ENCODE measurements around the gene PGBD5. TPM values are rescaled to one million over a fixed set of nuclear protein-coding genes. Genes with fewer than 3 reads are reported as not detected.
A peak's percentile ranks its signal among the peaks of the same experiment; 100 is the strongest.

The PGBD5 gene
- total RNA-seq, 1 donor from 2014 or later = 72.4 TPM

- H3K36me3 Mint-ChIP-seq (ENCODE audit: unreplicated experiment) = peaks cover 7% of the 10 kb centered on the region
- no peak for TF ChIP-seq CTCF (IDR thresholded peaks at IDR 0.05; ENCODE audit: partially characterized antibody, unreplicated experiment)
- H3K4me1 Mint-ChIP-seq (ENCODE audit: low read depth, unreplicated experiment) = peaks cover 24% of the 10 kb centered on the region
- H3K9me3 Mint-ChIP-seq (ENCODE audit: unreplicated experiment) = peaks cover 7% of the 10 kb centered on the region
- peaks cover under 1% of the 10 kb centered on the region for H3K27me3 Mint-ChIP-seq (ENCODE audit: unreplicated experiment)
- no peak overlapping the region for H3K27ac Mint-ChIP-seq (ENCODE audit: unreplicated experiment)
- no peak overlapping the region for H3K4me3 Mint-ChIP-seq (ENCODE audit: unreplicated experiment)
- no peak for DNase-seq
Observed at GRCh38 chr1:230342019-230342418, 84.1 kb downstream of the PGBD5 start.

DNA sequence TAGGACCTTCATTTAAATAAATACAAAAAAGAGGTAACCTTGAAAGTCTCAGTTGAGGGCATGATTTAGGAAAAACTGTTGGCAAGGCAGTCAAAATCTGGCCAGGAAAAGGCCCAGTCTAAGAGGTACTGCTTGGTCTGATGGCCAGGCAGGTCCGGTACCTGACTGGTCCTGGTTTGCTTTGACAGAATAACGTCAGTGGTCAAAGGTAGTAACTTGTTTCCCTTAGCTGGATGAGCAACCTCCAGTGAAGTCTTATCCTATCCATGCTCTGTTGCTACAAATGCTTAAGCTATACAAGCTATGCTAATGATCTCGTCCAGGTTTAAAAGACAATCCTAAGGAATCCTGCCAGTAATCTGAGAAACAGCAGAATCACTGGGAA, 85.0 kb downstream of the PGBD5 start:
- no peak for TF ChIP-seq CTCF (IDR thresholded peaks at IDR 0.05; ENCODE audit: partially characterized antibody, unreplicated experiment)
- H3K36me3 Mint-ChIP-seq (ENCODE audit: unreplicated experiment) = peaks cover 5% of the 10 kb centered on the region
- H3K9me3 Mint-ChIP-seq (ENCODE audit: unreplicated experiment) = peaks cover 10% of the 10 kb centered on the region
- no peak overlapping the region for H3K27ac Mint-ChIP-seq (ENCODE audit: unreplicated experiment)
- H3K4me1 Mint-ChIP-seq (ENCODE audit: low read depth, unreplicated experiment) = peaks cover 32% of the 10 kb centered on the region
- no peak overlapping the region for H3K4me3 Mint-ChIP-seq (ENCODE audit: unreplicated experiment)
- no peak for DNase-seq
- H3K27me3 Mint-ChIP-seq (ENCODE audit: unreplicated experiment) = peaks cover 2% of the 10 kb centered on the region

- H3K4me1 Mint-ChIP-seq (ENCODE audit: low read depth, unreplicated experiment) = peaks cover 37% of the 10 kb centered on the region
Observed at GRCh38 chr1:230340526-230341161, 85.5 kb downstream of the PGBD5 start.

DNA sequence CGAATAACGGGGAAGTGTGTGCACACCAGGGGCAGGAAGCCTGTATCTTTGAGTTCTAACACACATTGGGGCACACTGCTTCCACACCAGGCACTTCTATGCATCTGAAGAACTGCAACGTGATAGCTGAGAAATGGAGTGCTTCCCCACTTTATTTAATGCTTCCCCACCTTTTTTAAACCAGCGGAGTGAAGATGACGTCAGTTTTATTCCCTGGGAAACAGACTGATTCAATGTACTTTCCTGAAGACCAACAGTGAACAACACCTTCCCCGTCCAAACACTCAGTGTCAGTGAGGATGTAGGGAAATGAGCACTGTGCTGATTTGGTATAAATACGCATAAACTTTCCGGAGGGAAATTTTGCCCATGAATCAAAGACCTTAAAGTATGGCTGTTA, 87.1 kb downstream of the PGBD5 start:
- no peak for DNase-seq
- Mint-ChIP-seq H3K27me3 (ENCODE audit: unreplicated experiment) (peaks cover 4% of the 10 kb centered on the region), H3K36me3 (ENCODE audit: unreplicated experiment) (peaks cover 11% of the 10 kb centered on the region), H3K27ac (ENCODE audit: unreplicated experiment) (no peak overlapping the region), H3K4me1 (ENCODE audit: low read depth, unreplicated experiment) (peaks cover 29% of the 10 kb centered on the region), H3K4me3 (ENCODE audit: unreplicated experiment) (no peak overlapping the region), H3K9me3 (ENCODE audit: unreplicated experiment) (peaks cover 9% of the 10 kb centered on the region)
- TF ChIP-seq CTCF (IDR thresholded peaks at IDR 0.05; ENCODE audit: partially characterized antibody, unreplicated experiment) = no peak

More at GRCh38 chr1:230340526-230341161, 85.5 kb downstream of the PGBD5 start:
- peaks cover 8% of the 10 kb centered on the region for H3K36me3 Mint-ChIP-seq (ENCODE audit: unreplicated experiment)
- peaks cover 4% of the 10 kb centered on the region for H3K27me3 Mint-ChIP-seq (ENCODE audit: unreplicated experiment)
- H3K4me3 Mint-ChIP-seq (ENCODE audit: unreplicated experiment) = no peak overlapping the region
- no peak for TF ChIP-seq CTCF (IDR thresholded peaks at IDR 0.05; ENCODE audit: partially characterized antibody, unreplicated experiment)
- DNase-seq = no peak
- H3K27ac Mint-ChIP-seq (ENCODE audit: unreplicated experiment) = no peak overlapping the region
- peaks cover 13% of the 10 kb centered on the region for H3K9me3 Mint-ChIP-seq (ENCODE audit: unreplicated experiment)

GRCh38 chr1:230337266-230337665, 88.9 kb downstream of the PGBD5 start:
- H3K27me3 Mint-ChIP-seq (ENCODE audit: unreplicated experiment) = peaks cover 4% of the 10 kb centered on the region
- H3K4me3 Mint-ChIP-seq (ENCODE audit: unreplicated experiment) = no peak overlapping the region
- H3K27ac Mint-ChIP-seq (ENCODE audit: unreplicated experiment) = peak overlapping the region; percentile 92
- peaks cover 9% of the 10 kb centered on the region for H3K9me3 Mint-ChIP-seq (ENCODE audit: unreplicated experiment)
- H3K36me3 Mint-ChIP-seq (ENCODE audit: unreplicated experiment) = peaks cover 8% of the 10 kb centered on the region
- no peak for TF ChIP-seq CTCF (IDR thresholded peaks at IDR 0.05; ENCODE audit: partially characterized antibody, unreplicated experiment)
- peaks cover 29% of the 10 kb centered on the region for H3K4me1 Mint-ChIP-seq (ENCODE audit: low read depth, unreplicated experiment)
- DNase-seq = no peak
